DMS53 (cell line): ENCODE measurements around the gene PPP1R8.
"Not testable (repeated sequence)": the region's sequence is repeated elsewhere in the genome, so short reads cannot be mapped to it uniquely, and the experiment has no call there.

Experiments
- DNase-seq: peaks from one replicate; lab custom pipeline; 2025; lab: John Stamatoyannopoulos, UW

Gene PPP1R8

GRCh38 chr1:27832762-27833161, 2.2 kb downstream of the PPP1R8 start:
- no peak for DNase-seq

GRCh38 chr1:27833470-27833869, 2.9 kb downstream of the PPP1R8 start:
- DNase-seq, result no peak

GRCh38 chr1:27835046-27835445, 4.5 kb downstream of the PPP1R8 start:
- no peak for DNase-seq

GRCh38 chr1:27835501-27835900, 4.9 kb downstream of the PPP1R8 start:
- DNase-seq, result no peak

- DNase-seq, result no peak
Observed at GRCh38 chr1:27849951-27850350, 19.4 kb downstream of the PPP1R8 start.

GRCh38 chr1:27855085-27855484, 24.5 kb downstream of the PPP1R8 start:
- no peak for DNase-seq

- no peak for DNase-seq
Observed at GRCh38 chr1:27856561-27857343, 26.2 kb downstream of the PPP1R8 start.

- DNase-seq, result not testable (repeated sequence)
Observed at GRCh38 chr1:27857552-27857951, 27.0 kb downstream of the PPP1R8 start.

GRCh38 chr1:27858072-27858948, 27.7 kb downstream of the PPP1R8 start:
- DNase-seq, result peak; percentile 90

GRCh38 chr1:27858949-27859576, 28.5 kb downstream of the PPP1R8 start:
- DNase-seq, result no peak

GRCh38 chr1:27861436-27861835, 30.9 kb downstream of the PPP1R8 start:
- no peak for DNase-seq

- DNase-seq, result no peak
Observed at GRCh38 chr1:27862004-27862403, 31.4 kb downstream of the PPP1R8 start.

GRCh38 chr1:27862671-27863537, 32.3 kb downstream of the PPP1R8 start:
- peak; percentile 64 for DNase-seq

- DNase-seq, result no peak
Observed at GRCh38 chr1:27863538-27863915, 32.9 kb downstream of the PPP1R8 start.

GRCh38 chr1:27864264-27864895, 33.8 kb downstream of the PPP1R8 start:
- DNase-seq, result peak; percentile 41

GRCh38 chr1:27865821-27866220, 35.2 kb downstream of the PPP1R8 start:
- DNase-seq, result no peak

GRCh38 chr1:27868556-27868931, 38.0 kb downstream of the PPP1R8 start:
- no peak for DNase-seq

GRCh38 chr1:27868932-27869718, 38.5 kb downstream of the PPP1R8 start:
- peak; percentile 45 for DNase-seq

GRCh38 chr1:27869719-27870085, 39.1 kb downstream of the PPP1R8 start:
- DNase-seq, result peak; percentile 21

GRCh38 chr1:27871076-27871475, 40.5 kb downstream of the PPP1R8 start:
- not testable (repeated sequence) for DNase-seq
